Thoracic aorta (tissue), 2 donors: Measurements from ENCODE around the gene MLLT1. TPM values are rescaled to one million over a fixed set of nuclear protein-coding genes. Genes with fewer than 3 reads are reported as not detected.

Experiments
- ATAC-seq: fragments of 150-250 bp; one replicate; pipeline ENCODE4 v1.8.0; 2017; ENCODE audit warnings: low read depth; ENCODE audit not compliant: insufficient number of reproducible peaks, low FRiP score
- DNase-seq: peaks from one replicate; pipeline ENCODE4 v3.0.0-alpha.2; 2020; ENCODE audit warnings: low spot score
- H3K27ac ChIP-seq, 2 donors: fragments of 200-600 bp; sonication (generic); 1 replicate in 1 of 2; 2 replicates in 1 of 2; pipeline ENCODE4 v1.5.1; 2016; ENCODE audit warnings: mild to moderate bottlenecking in 2 of 2, moderate library complexity in 2 of 2
- H3K27me3 ChIP-seq: fragments of 200-600 bp; sonication (generic); replicated peaks from 2 replicates; pipeline ENCODE4 v1.6.0; 2016; ENCODE audit warnings: mild to moderate bottlenecking; ENCODE audit not compliant: insufficient read depth
- H3K36me3 ChIP-seq: fragments of 200-600 bp; sonication (generic); one replicate; pipeline ENCODE4 v1.5.1; 2016
- H3K4me1 ChIP-seq, 2 donors: fragments of 200-600 bp; sonication (generic); 1 replicate in 1 of 2; 2 replicates in 1 of 2; pipeline versions ENCODE4 v1.5.1 to v1.6.0; 2016; ENCODE audit warnings: low read depth in 2 of 2, mild to moderate bottlenecking in 1 of 2; ENCODE audit not compliant: control insufficient read depth in 1 of 2
- H3K4me3 ChIP-seq: fragments of 200-600 bp; sonication (generic); 2 replicates; pipeline ENCODE4 v1.5.1; 2016; ENCODE audit warnings: mild to moderate bottlenecking
- H3K9me3 ChIP-seq: fragments of 200-600 bp; sonication (generic); 2 replicates; pipeline ENCODE4 v1.5.1; 2016
- total RNA-seq, 2 donors: library from RNA; depleted of rRNA; stranded (reverse); fragments of >200 nt; gene quantifications; one replicate each; pipeline versions ENCODE4 v1.1.0 to v1.2.3, GENCODE V29; 2016
- TF ChIP-seq, protein P1 (sequence below): fragments of 200-600 bp; sonication (generic); IDR thresholded peaks from one replicate; pipeline ENCODE4 v1.5.1; 2019; ENCODE audit warnings: antibody characterized with exemption

Gene MLLT1
- total RNA-seq, 2 donors from 2014 or later = 23.0 to 31.4 TPM

GRCh38 chr19:6274756-6275155 is 5.0 kb downstream of the MLLT1 start:
- ATAC-seq (no peak), DNase-seq (no peak)
- Histone ChIP-seq H3K9me3 (no peaks in the 10 kb centered on the region), H3K4me1 (peaks cover 66 to 81% of the 10 kb centered on the region in 2 donors), H3K36me3 (no peaks in the 10 kb centered on the region), H3K4me3 (peak overlapping the region; percentile 64), H3K27me3 (no peaks in the 10 kb centered on the region), H3K27ac (peak overlapping the region; percentile 94)
- TF ChIP-seq, protein P1, sequence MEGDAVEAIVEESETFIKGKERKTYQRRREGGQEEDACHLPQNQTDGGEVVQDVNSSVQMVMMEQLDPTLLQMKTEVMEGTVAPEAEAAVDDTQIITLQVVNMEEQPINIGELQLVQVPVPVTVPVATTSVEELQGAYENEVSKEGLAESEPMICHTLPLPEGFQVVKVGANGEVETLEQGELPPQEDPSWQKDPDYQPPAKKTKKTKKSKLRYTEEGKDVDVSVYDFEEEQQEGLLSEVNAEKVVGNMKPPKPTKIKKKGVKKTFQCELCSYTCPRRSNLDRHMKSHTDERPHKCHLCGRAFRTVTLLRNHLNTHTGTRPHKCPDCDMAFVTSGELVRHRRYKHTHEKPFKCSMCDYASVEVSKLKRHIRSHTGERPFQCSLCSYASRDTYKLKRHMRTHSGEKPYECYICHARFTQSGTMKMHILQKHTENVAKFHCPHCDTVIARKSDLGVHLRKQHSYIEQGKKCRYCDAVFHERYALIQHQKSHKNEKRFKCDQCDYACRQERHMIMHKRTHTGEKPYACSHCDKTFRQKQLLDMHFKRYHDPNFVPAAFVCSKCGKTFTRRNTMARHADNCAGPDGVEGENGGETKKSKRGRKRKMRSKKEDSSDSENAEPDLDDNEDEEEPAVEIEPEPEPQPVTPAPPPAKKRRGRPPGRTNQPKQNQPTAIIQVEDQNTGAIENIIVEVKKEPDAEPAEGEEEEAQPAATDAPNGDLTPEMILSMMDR = no peak

DNA sequence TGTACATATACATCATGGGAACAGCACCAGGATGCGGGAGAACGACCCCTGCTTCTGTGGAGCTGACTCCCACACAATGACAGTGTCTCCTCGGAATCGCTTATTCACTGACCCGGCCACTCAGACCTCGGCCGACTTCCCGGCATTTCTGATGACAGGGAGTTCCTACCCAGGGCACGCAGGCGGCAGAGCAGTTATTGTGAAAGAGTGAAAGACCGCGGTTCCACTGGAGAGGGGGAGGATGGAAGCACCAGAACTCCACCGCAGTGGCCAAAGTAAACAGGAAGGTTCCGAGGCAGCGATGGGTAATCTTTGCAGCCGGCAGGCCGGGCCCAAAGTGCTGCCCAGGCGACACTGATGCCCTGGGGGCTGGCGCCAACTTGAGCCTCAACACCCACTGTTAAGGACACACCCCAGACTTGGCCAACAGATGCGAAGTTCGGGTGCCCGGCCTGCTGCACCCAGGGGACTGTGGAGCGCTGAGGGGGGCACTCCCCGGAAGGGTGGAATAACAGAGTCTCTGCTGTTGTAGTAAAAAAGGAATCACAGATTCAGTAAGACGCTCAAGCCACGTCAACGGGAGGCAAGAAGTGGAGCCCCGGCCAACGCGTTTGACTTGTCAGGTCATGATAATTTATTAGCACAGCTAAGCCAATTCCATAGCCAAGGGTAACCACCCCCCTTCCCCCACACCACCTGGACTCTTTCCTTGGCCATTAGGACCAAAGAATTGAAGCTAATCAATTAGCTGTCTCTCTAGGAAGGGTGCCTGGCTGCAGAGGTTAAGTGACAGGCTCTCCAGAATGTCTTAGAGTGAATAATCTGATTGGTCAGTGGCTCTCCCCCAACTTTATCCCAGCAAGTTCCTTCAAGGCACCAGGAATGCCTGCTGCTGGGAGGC is 5.8 kb downstream of the MLLT1 start:
- Histone ChIP-seq H3K27ac (peak overlapping the region; percentile 94), H3K4me3 (peak overlapping the region; percentile 64), H3K36me3 (peaks cover 5% of the 10 kb centered on the region), H3K4me1 (peaks cover 66 to 79% of the 10 kb centered on the region in 2 donors), H3K27me3 (no peaks in the 10 kb centered on the region), H3K9me3 (no peaks in the 10 kb centered on the region)
- TF ChIP-seq, protein P1 = no peak
- peak; percentile 75 for ATAC-seq
- DNase-seq = peak; percentile 90

- TF ChIP-seq, protein P1 = no peak
- H3K27me3 ChIP-seq = no peaks in the 10 kb centered on the region
- H3K27ac ChIP-seq = peak overlapping the region; percentile 94
- DNase-seq (no peak), ATAC-seq (no peak)
- H3K4me1 ChIP-seq = peaks cover 60 to 70% of the 10 kb centered on the region in 2 donors
- peaks cover 5% of the 10 kb centered on the region for H3K36me3 ChIP-seq
- H3K4me3 ChIP-seq = peak overlapping the region; percentile 64
- H3K9me3 ChIP-seq = no peaks in the 10 kb centered on the region
These were observed 6.7 kb downstream of the MLLT1 start for GRCh38 chr19:6272913-6273600.

DNA sequence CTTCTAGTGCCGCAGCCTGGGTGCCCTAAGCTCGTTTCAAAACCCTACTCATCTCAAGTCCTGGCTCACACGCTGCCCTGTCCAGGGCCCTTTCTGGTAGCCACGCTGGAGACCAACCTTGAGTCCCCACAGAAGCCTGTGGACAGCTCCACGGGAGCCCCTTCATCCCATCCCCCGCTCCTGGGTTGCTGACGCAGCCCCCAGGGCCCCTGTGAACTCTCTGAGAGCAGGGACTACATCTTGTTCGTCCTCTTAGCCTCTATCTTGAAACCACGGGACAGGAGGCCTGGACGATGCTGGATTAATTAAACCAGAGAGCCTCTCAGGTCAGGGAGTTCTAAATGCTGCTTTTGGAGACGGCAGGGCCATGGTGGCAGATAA is 7.4 kb downstream of the MLLT1 start:
- Histone ChIP-seq H3K4me1 (peaks cover 53 to 64% of the 10 kb centered on the region in 2 donors), H3K27ac (peak overlapping the region; percentile 94), H3K27me3 (no peaks in the 10 kb centered on the region), H3K4me3 (peak overlapping the region; percentile 64), H3K36me3 (peaks cover 10% of the 10 kb centered on the region), H3K9me3 (no peaks in the 10 kb centered on the region)
- DNase-seq (no peak), ATAC-seq (no peak)
- TF ChIP-seq, protein P1 = no peak
